ENCODE measurements around the gene SLC4A1.

Gene SLC4A1

DNA sequence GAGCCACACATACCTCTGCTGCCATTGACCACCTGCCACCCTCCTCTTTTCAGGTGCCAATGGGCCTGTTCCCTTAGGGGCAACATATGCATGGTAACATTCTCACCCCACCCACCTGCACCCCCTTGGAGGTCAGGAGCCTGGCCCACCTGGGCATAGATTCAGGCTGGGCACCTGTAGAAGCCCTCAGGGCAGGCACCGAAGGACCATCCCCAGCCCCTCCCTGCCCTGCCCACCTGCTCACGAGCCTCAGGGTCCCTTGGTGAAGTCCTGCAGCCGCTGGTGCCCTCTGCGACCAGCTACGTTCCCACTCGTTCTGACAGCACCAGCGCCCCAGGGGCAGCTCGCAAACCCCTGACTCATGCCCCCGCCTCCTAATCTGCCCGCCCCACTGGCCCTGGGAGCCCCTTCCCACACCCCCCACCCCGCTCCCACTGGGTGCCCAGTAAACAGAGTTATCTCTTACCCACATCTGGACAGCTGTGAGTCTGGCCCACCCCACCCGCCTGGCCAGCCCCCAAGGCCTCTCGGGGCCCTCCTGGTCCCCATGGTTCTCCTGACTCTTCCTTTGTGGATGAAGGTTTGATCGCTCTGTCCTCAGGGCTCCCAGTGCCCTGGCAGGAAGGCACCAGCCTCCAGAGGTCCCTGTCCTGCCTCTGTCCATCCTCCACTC lies at the start of gene SLC4A1:
TSS of gene SLC4A1 (minus strand) at position 318 of the 673 bp plus-strand sequence. CDS start 5,269 bp downstream, outside the sequence.
- no peaks in the 10 kb centered on the region for H3K4me1 ChIP-seq (ENCODE audit: control insufficient read depth, insufficient read depth, low read length)
- H3K36me3 ChIP-seq (ENCODE audit: control insufficient read depth, insufficient read depth, low read length) = no peaks in the 10 kb centered on the region
- no peak within 1 kb of the TSS for H3K9ac ChIP-seq (ENCODE audit: low read length)
- H3K4me3 ChIP-seq (ENCODE audit: low read length) = no peak within 1 kb of the TSS
- no peaks in the 10 kb centered on the region for H3K27me3 ChIP-seq (ENCODE audit: control insufficient read depth, insufficient read depth, low read length)
- H3K27ac ChIP-seq (ENCODE audit: low read depth, low read length) = no peak within 1 kb of the TSS

- H3K36me3 ChIP-seq (ENCODE audit: control insufficient read depth, insufficient read depth, low read length) = peaks cover 9% of the 10 kb centered on the region
- H3K4me1 ChIP-seq (ENCODE audit: control insufficient read depth, insufficient read depth, low read length) = no peaks in the 10 kb centered on the region
- no peak overlapping the region for H3K27ac ChIP-seq (ENCODE audit: low read depth, low read length)
- no peak overlapping the region for H3K9ac ChIP-seq (ENCODE audit: low read length)
- H3K27me3 ChIP-seq (ENCODE audit: control insufficient read depth, insufficient read depth, low read length) = peaks cover 21% of the 10 kb centered on the region
- H3K4me3 ChIP-seq (ENCODE audit: low read length) = no peak overlapping the region
These were observed 49.6 kb upstream of the SLC4A1 start for GRCh38 chr17:44317545-44317944.

- Histone ChIP-seq H3K4me1 (ENCODE audit: control insufficient read depth, insufficient read depth, low read length) (no peaks in the 10 kb centered on the region), H3K4me3 (ENCODE audit: low read length) (no peak overlapping the region), H3K36me3 (ENCODE audit: control insufficient read depth, insufficient read depth, low read length) (peaks cover 2% of the 10 kb centered on the region), H3K27me3 (ENCODE audit: control insufficient read depth, insufficient read depth, low read length) (peaks cover 21% of the 10 kb centered on the region), H3K27ac (ENCODE audit: low read depth, low read length) (no peak overlapping the region), H3K9ac (ENCODE audit: low read length) (no peak overlapping the region)
These were observed 48.1 kb upstream of the SLC4A1 start for GRCh38 chr17:44315760-44316731.

DNA sequence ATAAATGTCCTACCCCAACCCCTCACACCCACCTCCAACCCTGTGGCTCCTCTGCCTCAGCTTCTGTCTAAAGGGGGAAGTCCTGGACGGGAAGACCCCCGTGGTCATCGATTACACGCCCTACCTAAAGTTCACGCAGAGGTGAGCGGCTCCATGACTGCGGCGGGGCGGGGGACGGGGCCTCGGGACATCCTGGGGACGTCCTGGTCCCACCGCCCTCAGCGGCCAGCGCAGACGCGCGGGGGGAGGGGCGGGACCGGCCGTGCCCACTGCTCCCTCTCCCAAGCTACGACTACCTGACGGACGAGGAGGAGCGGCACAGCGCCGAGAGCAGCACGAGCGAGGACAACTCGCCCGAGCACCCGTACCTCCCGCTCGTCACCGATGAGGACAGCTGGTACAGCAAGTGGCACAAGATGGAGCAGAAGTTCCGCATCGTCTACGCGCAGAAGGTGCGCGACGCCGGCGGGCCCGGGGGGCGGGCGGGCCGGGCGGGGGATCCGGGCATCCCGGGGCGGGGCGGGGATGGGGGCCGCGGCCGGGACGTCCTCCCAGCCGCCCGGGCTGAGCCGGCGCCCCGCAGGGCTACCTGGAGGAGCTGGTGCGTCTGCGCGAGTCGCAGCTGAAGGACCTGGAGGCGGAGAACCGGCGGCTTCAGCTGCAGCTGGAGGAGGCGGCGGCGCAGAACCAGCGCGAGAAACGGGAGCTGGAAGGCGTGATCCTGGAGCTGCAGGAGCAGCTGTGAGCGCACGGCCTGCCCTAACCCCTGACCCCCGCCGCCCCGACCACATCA lies 47.1 kb upstream of the SLC4A1 start:
- no peaks in the 10 kb centered on the region for H3K4me1 ChIP-seq (ENCODE audit: control insufficient read depth, insufficient read depth, low read length)
- H3K27me3 ChIP-seq (ENCODE audit: control insufficient read depth, insufficient read depth, low read length) = peaks cover 21% of the 10 kb centered on the region
- H3K9ac ChIP-seq (ENCODE audit: low read length) = no peak overlapping the region
- H3K27ac ChIP-seq (ENCODE audit: low read depth, low read length) = no peak overlapping the region
- no peaks in the 10 kb centered on the region for H3K36me3 ChIP-seq (ENCODE audit: control insufficient read depth, insufficient read depth, low read length)
- no peak overlapping the region for H3K4me3 ChIP-seq (ENCODE audit: low read length)

- Histone ChIP-seq H3K4me1 (ENCODE audit: control insufficient read depth, insufficient read depth, low read length) (no peaks in the 10 kb centered on the region), H3K4me3 (ENCODE audit: low read length) (no peak overlapping the region), H3K36me3 (ENCODE audit: control insufficient read depth, insufficient read depth, low read length) (no peaks in the 10 kb centered on the region), H3K9ac (ENCODE audit: low read length) (no peak overlapping the region), H3K27me3 (ENCODE audit: control insufficient read depth, insufficient read depth, low read length) (peaks cover 21% of the 10 kb centered on the region), H3K27ac (ENCODE audit: low read depth, low read length) (no peak overlapping the region)
These were observed 46.6 kb upstream of the SLC4A1 start for GRCh38 chr17:44314524-44314868.

- no peak overlapping the region for H3K9ac ChIP-seq (ENCODE audit: low read length)
- no peak overlapping the region for H3K4me3 ChIP-seq (ENCODE audit: low read length)
- peaks cover under 1% of the 10 kb centered on the region for H3K4me1 ChIP-seq (ENCODE audit: control insufficient read depth, insufficient read depth, low read length)
- H3K27me3 ChIP-seq (ENCODE audit: control insufficient read depth, insufficient read depth, low read length) = peaks cover 21% of the 10 kb centered on the region
- no peaks in the 10 kb centered on the region for H3K36me3 ChIP-seq (ENCODE audit: control insufficient read depth, insufficient read depth, low read length)
- H3K27ac ChIP-seq (ENCODE audit: low read depth, low read length) = no peak overlapping the region
These were observed 46.1 kb upstream of the SLC4A1 start for GRCh38 chr17:44314031-44314430.

GRCh38 chr17:44312396-44313104 lies 44.6 kb upstream of the SLC4A1 start:
- Histone ChIP-seq H3K36me3 (ENCODE audit: control insufficient read depth, insufficient read depth, low read length) (no peaks in the 10 kb centered on the region), H3K4me1 (ENCODE audit: control insufficient read depth, insufficient read depth, low read length) (peaks cover 3% of the 10 kb centered on the region), H3K9ac (ENCODE audit: low read length) (no peak overlapping the region), H3K4me3 (ENCODE audit: low read length) (no peak overlapping the region), H3K27ac (ENCODE audit: low read depth, low read length) (no peak overlapping the region), H3K27me3 (ENCODE audit: control insufficient read depth, insufficient read depth, low read length) (peaks cover 21% of the 10 kb centered on the region)

- Histone ChIP-seq H3K4me3 (ENCODE audit: low read length) (no peak overlapping the region), H3K9ac (ENCODE audit: low read length) (no peak overlapping the region), H3K27me3 (ENCODE audit: control insufficient read depth, insufficient read depth, low read length) (peaks cover 17% of the 10 kb centered on the region), H3K27ac (ENCODE audit: low read depth, low read length) (no peak overlapping the region), H3K36me3 (ENCODE audit: control insufficient read depth, insufficient read depth, low read length) (no peaks in the 10 kb centered on the region), H3K4me1 (ENCODE audit: control insufficient read depth, insufficient read depth, low read length) (peaks cover 3% of the 10 kb centered on the region)
These were observed 43.7 kb upstream of the SLC4A1 start for GRCh38 chr17:44311562-44312181.

GRCh38 chr17:44310609-44311376 lies 42.9 kb upstream of the SLC4A1 start:
- no peaks in the 10 kb centered on the region for H3K36me3 ChIP-seq (ENCODE audit: control insufficient read depth, insufficient read depth, low read length)
- H3K27ac ChIP-seq (ENCODE audit: low read depth, low read length) = no peak overlapping the region
- H3K27me3 ChIP-seq (ENCODE audit: control insufficient read depth, insufficient read depth, low read length) = peaks cover 9% of the 10 kb centered on the region
- H3K4me1 ChIP-seq (ENCODE audit: control insufficient read depth, insufficient read depth, low read length) = peaks cover 3% of the 10 kb centered on the region
- no peak overlapping the region for H3K9ac ChIP-seq (ENCODE audit: low read length)
- H3K4me3 ChIP-seq (ENCODE audit: low read length) = no peak overlapping the region

- Histone ChIP-seq H3K4me1 (ENCODE audit: control insufficient read depth, insufficient read depth, low read length) (peaks cover 3% of the 10 kb centered on the region), H3K27me3 (ENCODE audit: control insufficient read depth, insufficient read depth, low read length) (peaks cover 6% of the 10 kb centered on the region), H3K4me3 (ENCODE audit: low read length) (no peak overlapping the region), H3K36me3 (ENCODE audit: control insufficient read depth, insufficient read depth, low read length) (no peaks in the 10 kb centered on the region), H3K27ac (ENCODE audit: low read depth, low read length) (no peak overlapping the region), H3K9ac (ENCODE audit: low read length) (no peak overlapping the region)
These were observed 42.3 kb upstream of the SLC4A1 start for GRCh38 chr17:44310188-44310587.

GRCh38 chr17:44309472-44309871 lies 41.5 kb upstream of the SLC4A1 start:
- Histone ChIP-seq H3K36me3 (ENCODE audit: control insufficient read depth, insufficient read depth, low read length) (no peaks in the 10 kb centered on the region), H3K4me3 (ENCODE audit: low read length) (no peak overlapping the region), H3K27me3 (ENCODE audit: control insufficient read depth, insufficient read depth, low read length) (no peaks in the 10 kb centered on the region), H3K27ac (ENCODE audit: low read depth, low read length) (no peak overlapping the region), H3K9ac (ENCODE audit: low read length) (no peak overlapping the region), H3K4me1 (ENCODE audit: control insufficient read depth, insufficient read depth, low read length) (peaks cover 3% of the 10 kb centered on the region)

Measured in rectal smooth muscle tissue (tissue), 1 donor.